ENCODE results near the gene HTR3C. TPM values are rescaled to one million over a fixed set of nuclear protein-coding genes. Genes with fewer than 3 reads are reported as not detected.
"Not testable (repeated sequence)": the region's sequence is repeated elsewhere in the genome, so short reads cannot be mapped to it uniquely, and the experiment has no call there.

HTR3C gene
- total and polyA plus RNA-seq, 2 donors from 2014 or later, result not detected

- intact Hi-C loops (cut with DNase I), result no loop called here
- Histone ChIP-seq H3K27me3 (ENCODE audit: control insufficient read depth, insufficient read depth, low read length) (no peaks in the 10 kb centered on the region), H3K9ac (ENCODE audit: low read length in 3 of 3) (no peak overlapping the region), H3K36me3 (ENCODE audit: control insufficient read depth in 2 of 3, insufficient read depth in 3 of 3, low read length in 3 of 3) (no peaks in the 10 kb centered on the region), H3K4me3 (ENCODE audit: low read length in 3 of 3) (no peak overlapping the region), H3K27ac (ENCODE audit: low read depth in 2 of 2, low read length in 2 of 2) (no peak overlapping the region), H3K4me1 (ENCODE audit: control insufficient read depth in 2 of 3, insufficient read depth in 2 of 3, low read depth in 1 of 3, low read length in 3 of 3) (no peaks in the 10 kb centered on the region), H3K9me3 (ENCODE audit: control insufficient read depth in 2 of 3, insufficient read depth in 1 of 3, low read length in 3 of 3) (no peaks in the 10 kb centered on the region)
- no peak for FAIRE-seq
- no peak for DNase-seq
- no peak for TF ChIP-seq CTCF (IDR thresholded peaks at IDR 0.05; ENCODE audit: borderline replicate concordance, extremely low read depth, insufficient read depth)
Measured at GRCh38 chr3:184066211-184066610, 13.4 kb downstream of the HTR3C start.

GRCh38 chr3:184067573-184068055 is 14.8 kb downstream of the HTR3C start:
- Histone ChIP-seq H3K27me3 (ENCODE audit: control insufficient read depth, insufficient read depth, low read length) (no peaks in the 10 kb centered on the region), H3K36me3 (ENCODE audit: control insufficient read depth in 2 of 3, insufficient read depth in 3 of 3, low read length in 3 of 3) (no peaks in the 10 kb centered on the region), H3K9me3 (ENCODE audit: control insufficient read depth in 2 of 3, insufficient read depth in 1 of 3, low read length in 3 of 3) (no peaks in the 10 kb centered on the region), H3K27ac (ENCODE audit: low read depth in 2 of 2, low read length in 2 of 2) (no peak overlapping the region), H3K4me1 (ENCODE audit: control insufficient read depth in 2 of 3, insufficient read depth in 2 of 3, low read depth in 1 of 3, low read length in 3 of 3) (no peaks in the 10 kb centered on the region), H3K4me3 (ENCODE audit: low read length in 3 of 3) (no peak overlapping the region), H3K9ac (ENCODE audit: low read length in 3 of 3) (no peak overlapping the region)
- no peak for DNase-seq
- no peak for TF ChIP-seq CTCF (IDR thresholded peaks at IDR 0.05; ENCODE audit: borderline replicate concordance, extremely low read depth, insufficient read depth)
- FAIRE-seq, result no peak
- intact Hi-C loops (cut with DNase I), result no loop called here

- no peaks in the 10 kb centered on the region for H3K9me3 ChIP-seq (ENCODE audit: control insufficient read depth in 2 of 3, insufficient read depth in 1 of 3, low read length in 3 of 3)
- no peak overlapping the region for H3K27ac ChIP-seq (ENCODE audit: low read depth in 2 of 2, low read length in 2 of 2)
- intact Hi-C loops (cut with DNase I), result no loop called here
- no peaks in the 10 kb centered on the region for H3K27me3 ChIP-seq (ENCODE audit: control insufficient read depth, insufficient read depth, low read length)
- DNase-seq (no peak), FAIRE-seq (no peak)
- no peak overlapping the region for H3K4me3 ChIP-seq (ENCODE audit: low read length in 3 of 3)
- TF ChIP-seq CTCF (IDR thresholded peaks at IDR 0.05; ENCODE audit: borderline replicate concordance, extremely low read depth, insufficient read depth), result no peak
- no peaks in the 10 kb centered on the region for H3K4me1 ChIP-seq (ENCODE audit: control insufficient read depth in 2 of 3, insufficient read depth in 2 of 3, low read depth in 1 of 3, low read length in 3 of 3)
- H3K9ac ChIP-seq (ENCODE audit: low read length in 3 of 3), result no peak overlapping the region
- H3K36me3 ChIP-seq (ENCODE audit: control insufficient read depth in 2 of 3, insufficient read depth in 3 of 3, low read length in 3 of 3), result no peaks in the 10 kb centered on the region
Measured at GRCh38 chr3:184068344-184068743, 15.5 kb downstream of the HTR3C start.

GRCh38 chr3:184071142-184071541 is 18.3 kb downstream of the HTR3C start:
- DNase-seq; intact Hi-C loops (cut with DNase I); H3K27ac ChIP-seq (ENCODE audit: low read depth in 2 of 2, low read length in 2 of 2): not testable (repeated sequence)

More at GRCh38 chr3:184071142-184071541, 18.3 kb downstream of the HTR3C start:
- FAIRE-seq; H3K9ac ChIP-seq (ENCODE audit: low read length in 3 of 3); H3K27me3 ChIP-seq (ENCODE audit: control insufficient read depth, insufficient read depth, low read length); H3K4me3 ChIP-seq (ENCODE audit: low read length in 3 of 3); H3K36me3 ChIP-seq (ENCODE audit: control insufficient read depth in 2 of 3, insufficient read depth in 3 of 3, low read length in 3 of 3); H3K4me1 ChIP-seq (ENCODE audit: control insufficient read depth in 2 of 3, insufficient read depth in 2 of 3, low read depth in 1 of 3, low read length in 3 of 3); H3K9me3 ChIP-seq (ENCODE audit: control insufficient read depth in 2 of 3, insufficient read depth in 1 of 3, low read length in 3 of 3): not testable (repeated sequence)
